Transverse colon (tissue), 4 donors: ENCODE data around the gene PHPT1.

Source experiments
- CTCF ChIP-seq, 5 experiments: fragments of 200-600 bp in 3 of 5; fragments of 450-650 bp in 2 of 5; sonication (generic) in 3 of 5; IDR thresholded peaks; 1 replicate in 2 of 5; 2 replicates in 3 of 5; pipeline ENCODE4 v1.5.1; 2016 to 2017; ENCODE audit warnings: antibody characterized with exemption in 5 of 5, inconsistent platforms in 3 of 5, mild to moderate bottlenecking in 2 of 5, moderate library complexity in 1 of 5
- POLR2A ChIP-seq: fragments of 450-650 bp; IDR thresholded peaks from one replicate; pipeline ENCODE4 v1.6.1; 2016; ENCODE audit warnings: antibody characterized with exemption, mild to moderate bottlenecking, moderate library complexity
- POLR2AphosphoS5 ChIP-seq, 3 donors: sonication (generic); formaldehyde crosslinking; IDR thresholded peaks; one replicate each; pipeline ENCODE4 v1.6.1; 2016; ENCODE audit warnings: antibody characterized with exemption in 3 of 3

GRCh38 chr9:136888454-136888853 lies 39.2 kb downstream of the PHPT1 start:
- TF ChIP-seq POLR2AphosphoS5 (IDR thresholded peaks at IDR 0.05) (no peak), CTCF (IDR thresholded peaks at IDR 0.05) (no peak), POLR2A (no peak)
